ENCODE measurements around the gene ST3GAL3.

GRCh38 chr1:43898981-43899380 is 191.6 kb downstream of the ST3GAL3 start:
- TF ChIP-seq CTCF (IDR thresholded peaks at IDR 0.05) (no peak), POLR2A (IDR thresholded peaks at IDR 0.05) (no peak)
